Measurements from ENCODE around the gene RPTOR. TPM values are rescaled to one million over a fixed set of nuclear protein-coding genes. Genes with fewer than 3 reads are reported as not detected.

The RPTOR gene
- total RNA-seq, 1 experiment from 2014 or later, result 25.1 TPM

DNA sequence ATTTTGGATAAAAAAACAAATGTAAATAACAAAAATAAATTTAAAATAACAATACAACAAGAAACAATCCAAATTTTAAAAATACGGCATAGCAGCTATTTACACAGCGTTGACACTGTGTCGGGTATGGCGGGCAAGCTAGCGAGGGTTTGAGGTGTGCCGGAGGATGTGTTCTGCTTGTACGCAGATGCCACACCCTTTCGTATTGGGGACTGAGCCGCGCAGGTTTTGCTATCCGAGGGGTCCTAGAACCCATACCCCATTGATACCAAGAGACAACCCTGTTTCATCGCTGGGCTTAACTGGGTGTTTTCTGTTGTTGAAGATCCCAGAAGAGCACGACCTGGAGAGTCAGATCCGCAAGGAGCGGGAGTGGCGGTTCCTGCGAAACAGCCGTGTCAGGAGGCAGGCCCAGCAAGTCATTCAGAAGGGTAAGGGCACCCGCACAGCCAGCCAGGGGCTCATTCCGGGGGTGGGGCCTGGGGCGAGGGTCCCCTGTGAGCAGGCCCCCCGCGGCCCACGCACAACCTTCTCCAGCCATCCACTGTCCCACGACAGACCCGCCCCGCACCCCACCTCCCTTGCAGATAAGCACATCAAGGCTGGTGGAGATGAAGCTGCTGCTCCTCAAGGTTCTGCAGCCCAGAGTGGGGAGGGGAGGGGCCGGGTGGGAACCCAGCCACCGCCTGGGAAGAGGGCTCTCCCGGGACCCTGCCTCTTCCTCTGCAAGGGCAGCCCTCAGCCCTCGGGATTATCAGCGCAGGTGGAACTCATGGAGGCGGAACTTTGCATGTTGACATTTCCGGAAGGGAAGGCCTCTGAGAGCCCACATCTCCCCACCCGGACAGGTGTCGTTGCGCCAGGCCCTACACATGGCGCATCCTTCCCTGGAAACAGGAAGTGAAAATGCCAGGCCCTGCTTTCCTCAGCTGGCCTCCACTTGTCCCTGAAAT, 395.8 kb downstream of the RPTOR start:
- peaks cover 4% of the 10 kb centered on the region for H4K20me1 ChIP-seq (ENCODE audit: control insufficient read depth, insufficient read depth, insufficient read length)
- Mint-ChIP-seq H3K27me3 (ENCODE audit: low read depth) (no peaks in the 10 kb centered on the region), H3K9me3 (no peaks in the 10 kb centered on the region), H3K27ac (peak overlapping the region in 1 of 3 experiments; percentile 56; a peak in 1 of 7 replicates), H3K4me1 (peaks cover 0 to 19% of the 10 kb centered on the region in 2 experiments; a peak in 3 of 4 replicates), H3K4me3 (no peak overlapping the region), H3K36me3 (ENCODE audit: insufficient read depth in 1 of 3, low read depth in 3 of 3) (no peaks in the 10 kb centered on the region; a peak in 4 of 7 replicates)
- DNase-seq, result no peak
- H2BK120ac ChIP-seq (ENCODE audit: low read depth, low read length, poor library complexity, severe bottlenecking), result no peak overlapping the region
- no peak overlapping the region for H3T11ph ChIP-seq (ENCODE audit: low read length)
- no peaks in the 10 kb centered on the region for H3K79me2 ChIP-seq (ENCODE audit: insufficient read depth, low read length)
- H3K14ac ChIP-seq (ENCODE audit: insufficient read depth, low read length), result no peak overlapping the region; the same call in 1 of the 2 replicates
- no peak overlapping the region for H3K4me2 ChIP-seq (ENCODE audit: insufficient read depth, insufficient read length, low read length)
- H3K4me1 ChIP-seq (ENCODE audit: insufficient read depth, low read length), result no peaks in the 10 kb centered on the region
- no peaks in the 10 kb centered on the region for H3K9me3 ChIP-seq (ENCODE audit: control insufficient read depth, low read depth, low read length)
- H2AK5ac ChIP-seq (ENCODE audit: insufficient read length, low read length), result no peak overlapping the region
- no peak overlapping the region for H3K56ac ChIP-seq (ENCODE audit: insufficient read length, low read depth, low read length)
- no peak overlapping the region for H3K27ac ChIP-seq (ENCODE audit: insufficient read length, low read depth, low read length)
- no peaks in the 10 kb centered on the region for H3K23me2 ChIP-seq (ENCODE audit: insufficient read length, low read depth, low read length, poor library complexity, severe bottlenecking)
- no peak overlapping the region for H3K23ac ChIP-seq (ENCODE audit: insufficient read length, low read depth, low read length)
- H2BK20ac ChIP-seq (ENCODE audit: low read depth, low read length, poor library complexity, severe bottlenecking), result no peak overlapping the region
- H4K8ac ChIP-seq (replicated peaks; ENCODE audit: insufficient read length, low read depth, low read length), result no peak overlapping the region
- no peak overlapping the region for H3K4ac ChIP-seq (ENCODE audit: low read depth, low read length)
- H2BK5ac ChIP-seq (ENCODE audit: insufficient read length, low read length), result no peak overlapping the region
- H3K18ac ChIP-seq (ENCODE audit: insufficient read length, low read depth, low read length), result no peak overlapping the region
- no CpG with 5 or more reads among the region's 38 CpGs for WGBS (ENCODE audit: extremely low coverage, insufficient read length, low lambda C conversion rate)
- H4K91ac ChIP-seq (ENCODE audit: insufficient read length, low read depth, low read length), result no peak overlapping the region
- H4K5ac ChIP-seq (ENCODE audit: insufficient read length, low read depth, low read length), result no peak overlapping the region
- H3K27me3 ChIP-seq (ENCODE audit: insufficient read depth, low read length), result no peaks in the 10 kb centered on the region
- no peaks in the 10 kb centered on the region for H3K79me1 ChIP-seq (ENCODE audit: insufficient read depth, low read depth, low read length, poor library complexity, severe bottlenecking)
- TF ChIP-seq, protein P1, sequence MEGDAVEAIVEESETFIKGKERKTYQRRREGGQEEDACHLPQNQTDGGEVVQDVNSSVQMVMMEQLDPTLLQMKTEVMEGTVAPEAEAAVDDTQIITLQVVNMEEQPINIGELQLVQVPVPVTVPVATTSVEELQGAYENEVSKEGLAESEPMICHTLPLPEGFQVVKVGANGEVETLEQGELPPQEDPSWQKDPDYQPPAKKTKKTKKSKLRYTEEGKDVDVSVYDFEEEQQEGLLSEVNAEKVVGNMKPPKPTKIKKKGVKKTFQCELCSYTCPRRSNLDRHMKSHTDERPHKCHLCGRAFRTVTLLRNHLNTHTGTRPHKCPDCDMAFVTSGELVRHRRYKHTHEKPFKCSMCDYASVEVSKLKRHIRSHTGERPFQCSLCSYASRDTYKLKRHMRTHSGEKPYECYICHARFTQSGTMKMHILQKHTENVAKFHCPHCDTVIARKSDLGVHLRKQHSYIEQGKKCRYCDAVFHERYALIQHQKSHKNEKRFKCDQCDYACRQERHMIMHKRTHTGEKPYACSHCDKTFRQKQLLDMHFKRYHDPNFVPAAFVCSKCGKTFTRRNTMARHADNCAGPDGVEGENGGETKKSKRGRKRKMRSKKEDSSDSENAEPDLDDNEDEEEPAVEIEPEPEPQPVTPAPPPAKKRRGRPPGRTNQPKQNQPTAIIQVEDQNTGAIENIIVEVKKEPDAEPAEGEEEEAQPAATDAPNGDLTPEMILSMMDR (conservative IDR thresholded peaks at IDR 0.05), result no peak
- H2BK12ac ChIP-seq (ENCODE audit: insufficient read length, low read depth, low read length), result no peak overlapping the region
- no peak overlapping the region for H3K9ac ChIP-seq (ENCODE audit: extremely low read depth, insufficient read length, low read length)
- no peak overlapping the region for H2BK15ac ChIP-seq (ENCODE audit: low read depth, low read length)
- no peak overlapping the region for H2AFZ ChIP-seq (ENCODE audit: low read length)

All from H9 (cell line).